NT2/D1 (cell line): ENCODE measurements around the gene TMEM116.
"Not testable (repeated sequence)": the region's sequence is repeated elsewhere in the genome, so short reads cannot be mapped to it uniquely, and the experiment has no call there.

ENCODE experiments used
- DNase-seq: peaks from one replicate; pipeline ENCODE4 v3.0.0-alpha.2; 2011; ENCODE audit warnings: low read depth, low spot score
- H3K27me3 ChIP-seq: 2 replicates; pipeline ENCODE4 v1.6.0; 2011; ENCODE audit warnings: mild to moderate bottlenecking; ENCODE audit not compliant: insufficient read length, insufficient read depth
- H3K36me3 ChIP-seq: 2 replicates; pipeline ENCODE4 v1.6.1; 2011; ENCODE audit warnings: mild to moderate bottlenecking, low read length, mixed read lengths; ENCODE audit not compliant: insufficient read depth, insufficient read length
- H3K4me1 ChIP-seq: 2 replicates; pipeline ENCODE4 v1.5.1; 2011; ENCODE audit not compliant: insufficient read depth, insufficient read length
- H3K4me3 ChIP-seq: 2 replicates; pipeline ENCODE4 v1.5.1; 2011; ENCODE audit warnings: low read depth; ENCODE audit not compliant: insufficient read length
- H3K9ac ChIP-seq: 2 replicates; pipeline ENCODE4 v1.6.0; 2011; ENCODE audit warnings: low read depth; ENCODE audit not compliant: insufficient read length
- H3K9me3 ChIP-seq: 2 replicates; pipeline ENCODE4 v1.5.1; 2011; ENCODE audit warnings: mild to moderate bottlenecking, low read length; ENCODE audit not compliant: insufficient read depth
- SUZ12 ChIP-seq: IDR thresholded peaks from 2 replicates; pipeline ENCODE4 v1.6.1; 2011; ENCODE audit not compliant: insufficient read length, insufficient read depth; ENCODE audit errors: extremely low read depth
- YY1 ChIP-seq: IDR thresholded peaks from 2 replicates; pipeline ENCODE4 v1.6.1; 2011; ENCODE audit not compliant: insufficient read length, insufficient read depth
- ZNF274 ChIP-seq: IDR thresholded peaks from 2 replicates; pipeline ENCODE4 v1.6.1; 2011; ENCODE audit warnings: mild to moderate bottlenecking, low read depth, low read length

The TMEM116 gene

GRCh38 chr12:112007945-112008344, 5.0 kb downstream of the TMEM116 start:
- H3K4me1 ChIP-seq = no peaks in the 10 kb centered on the region
- no peak overlapping the region for H3K4me3 ChIP-seq
- no peak for TF ChIP-seq YY1
- no peak for TF ChIP-seq SUZ12
- TF ChIP-seq ZNF274 = no peak
- no peaks in the 10 kb centered on the region for H3K9me3 ChIP-seq
- no peak for DNase-seq
- H3K9ac ChIP-seq = no peak overlapping the region
- H3K36me3 ChIP-seq = peaks cover 21% of the 10 kb centered on the region
- no peaks in the 10 kb centered on the region for H3K27me3 ChIP-seq

GRCh38 chr12:112005419-112006395, 7.3 kb downstream of the TMEM116 start:
- no peaks in the 10 kb centered on the region for H3K9me3 ChIP-seq
- H3K9ac ChIP-seq = no peak overlapping the region
- peaks cover 22% of the 10 kb centered on the region for H3K36me3 ChIP-seq
- TF ChIP-seq ZNF274 = no peak
- no peak for TF ChIP-seq YY1
- TF ChIP-seq SUZ12 = no peak
- H3K27me3 ChIP-seq = no peaks in the 10 kb centered on the region
- DNase-seq = no peak
- no peaks in the 10 kb centered on the region for H3K4me1 ChIP-seq
- H3K4me3 ChIP-seq = no peak overlapping the region

GRCh38 chr12:112004041-112004440, 8.9 kb downstream of the TMEM116 start:
- DNase-seq = no peak
- H3K36me3 ChIP-seq = peaks cover 15% of the 10 kb centered on the region
- H3K9me3 ChIP-seq = no peaks in the 10 kb centered on the region
- H3K27me3 ChIP-seq = no peaks in the 10 kb centered on the region
- H3K9ac ChIP-seq = no peak overlapping the region
- no peaks in the 10 kb centered on the region for H3K4me1 ChIP-seq
- TF ChIP-seq YY1 = no peak
- TF ChIP-seq SUZ12 = no peak
- TF ChIP-seq ZNF274 = no peak
- no peak overlapping the region for H3K4me3 ChIP-seq

GRCh38 chr12:112001576-112001975, 11.4 kb downstream of the TMEM116 start:
- Histone ChIP-seq H3K4me3 (no peak overlapping the region), H3K9me3 (no peaks in the 10 kb centered on the region), H3K27me3 (no peaks in the 10 kb centered on the region), H3K36me3 (peaks cover 15% of the 10 kb centered on the region), H3K9ac (no peak overlapping the region), H3K4me1 (no peaks in the 10 kb centered on the region)
- no peak for TF ChIP-seq YY1
- TF ChIP-seq ZNF274 = no peak
- TF ChIP-seq SUZ12 = no peak
- no peak for DNase-seq

GRCh38 chr12:112000820-112001219, 12.1 kb downstream of the TMEM116 start:
- TF ChIP-seq ZNF274 = no peak
- no peak for TF ChIP-seq YY1
- TF ChIP-seq SUZ12 = no peak
- Histone ChIP-seq H3K4me3 (no peak overlapping the region), H3K9ac (no peak overlapping the region), H3K9me3 (no peaks in the 10 kb centered on the region), H3K36me3 (peaks cover 15% of the 10 kb centered on the region), H3K27me3 (no peaks in the 10 kb centered on the region), H3K4me1 (no peaks in the 10 kb centered on the region)
- DNase-seq = no peak

GRCh38 chr12:111999129-111999528, 13.8 kb downstream of the TMEM116 start:
- not testable (repeated sequence) for H3K9me3 ChIP-seq, DNase-seq, H3K4me3 ChIP-seq, H3K27me3 ChIP-seq, H3K36me3 ChIP-seq, H3K4me1 ChIP-seq, H3K9ac ChIP-seq

- no peaks in the 10 kb centered on the region for H3K27me3 ChIP-seq
Measured at GRCh38 chr12:111998015-111998414, 14.9 kb downstream of the TMEM116 start.

More at GRCh38 chr12:111998015-111998414, 14.9 kb downstream of the TMEM116 start:
- Histone ChIP-seq H3K9me3 (no peaks in the 10 kb centered on the region), H3K36me3 (peaks cover 3% of the 10 kb centered on the region), H3K4me1 (no peaks in the 10 kb centered on the region), H3K4me3 (no peak overlapping the region), H3K9ac (no peak overlapping the region)
- DNase-seq = no peak
- TF ChIP-seq YY1 (no peak), SUZ12 (no peak), ZNF274 (no peak)
